NB4 (cell line): ENCODE results near the gene DLEC1.

ENCODE experiments used
- DNase-seq: peaks from one replicate; pipeline ENCODE4 v3.0.0; 2010; ENCODE audit warnings: low read depth
- H3K4me3 ChIP-seq: one replicate; pipeline ENCODE4 v1.5.1; 2011; ENCODE audit warnings: mild to moderate bottlenecking, low read depth, low read length, moderate library complexity
- MYC ChIP-seq: IDR thresholded peaks from 2 replicates; pipeline ENCODE4 v1.6.1; 2011; ENCODE audit warnings: low read depth, low read length
- POLR2A ChIP-seq: IDR thresholded peaks from 2 replicates; pipeline ENCODE4 v1.6.1; 2011; ENCODE audit warnings: mild to moderate bottlenecking; ENCODE audit not compliant: insufficient read length; ENCODE audit errors: extremely low read depth
- TF ChIP-seq, protein P1 (sequence below): IDR thresholded peaks from one replicate; pipeline ENCODE4 v1.5.1; 2012; ENCODE audit warnings: low read depth, low read length
- TF ChIP-seq, protein P2 (sequence below): IDR thresholded peaks from 2 replicates; pipeline ENCODE4 v1.6.1; 2011; ENCODE audit warnings: low read depth, low read length

Gene DLEC1

DNA sequence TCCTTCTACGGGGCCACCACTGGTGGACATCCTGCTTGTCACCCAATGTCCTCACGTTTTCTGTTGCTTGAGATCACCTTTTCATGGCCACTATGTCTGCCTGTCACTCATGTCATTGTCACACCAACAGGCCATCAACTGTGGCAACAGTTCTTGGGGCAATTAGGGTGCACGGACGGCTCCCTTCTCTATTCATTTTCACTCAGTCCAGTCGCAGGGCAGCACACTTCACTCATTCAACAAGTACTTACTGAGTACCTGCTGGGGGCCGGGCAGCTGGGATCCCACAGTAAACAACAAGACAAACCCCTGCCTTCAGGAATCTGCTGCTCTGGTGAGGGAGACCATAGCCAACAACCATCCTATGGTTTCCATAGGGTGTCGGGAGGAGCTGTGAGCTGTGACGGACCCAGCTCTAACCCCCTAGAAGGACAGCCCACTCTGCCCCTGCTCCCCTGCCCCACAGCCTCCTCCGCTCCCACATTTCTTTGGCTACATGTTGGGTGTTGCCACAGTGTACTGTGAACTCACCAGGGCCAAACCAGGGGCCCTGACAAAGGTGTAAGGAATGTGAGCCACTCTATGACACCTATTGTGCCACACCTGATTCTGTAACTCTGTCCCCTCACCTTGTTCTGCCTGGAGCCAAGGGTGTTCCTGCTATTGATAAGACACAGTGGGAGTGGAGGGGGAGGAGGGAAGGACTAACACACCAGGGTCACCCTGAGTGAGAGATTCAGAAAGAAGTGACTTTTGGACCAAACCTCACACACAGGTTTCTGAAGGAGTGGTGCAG, 46.5 kb upstream of the DLEC1 start:
- H3K4me3 ChIP-seq, result no peak overlapping the region
- TF ChIP-seq POLR2A, result no peak
- no peak for TF ChIP-seq MYC
- TF ChIP-seq, protein P1, sequence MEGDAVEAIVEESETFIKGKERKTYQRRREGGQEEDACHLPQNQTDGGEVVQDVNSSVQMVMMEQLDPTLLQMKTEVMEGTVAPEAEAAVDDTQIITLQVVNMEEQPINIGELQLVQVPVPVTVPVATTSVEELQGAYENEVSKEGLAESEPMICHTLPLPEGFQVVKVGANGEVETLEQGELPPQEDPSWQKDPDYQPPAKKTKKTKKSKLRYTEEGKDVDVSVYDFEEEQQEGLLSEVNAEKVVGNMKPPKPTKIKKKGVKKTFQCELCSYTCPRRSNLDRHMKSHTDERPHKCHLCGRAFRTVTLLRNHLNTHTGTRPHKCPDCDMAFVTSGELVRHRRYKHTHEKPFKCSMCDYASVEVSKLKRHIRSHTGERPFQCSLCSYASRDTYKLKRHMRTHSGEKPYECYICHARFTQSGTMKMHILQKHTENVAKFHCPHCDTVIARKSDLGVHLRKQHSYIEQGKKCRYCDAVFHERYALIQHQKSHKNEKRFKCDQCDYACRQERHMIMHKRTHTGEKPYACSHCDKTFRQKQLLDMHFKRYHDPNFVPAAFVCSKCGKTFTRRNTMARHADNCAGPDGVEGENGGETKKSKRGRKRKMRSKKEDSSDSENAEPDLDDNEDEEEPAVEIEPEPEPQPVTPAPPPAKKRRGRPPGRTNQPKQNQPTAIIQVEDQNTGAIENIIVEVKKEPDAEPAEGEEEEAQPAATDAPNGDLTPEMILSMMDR, result no peak
- TF ChIP-seq, protein P2, sequence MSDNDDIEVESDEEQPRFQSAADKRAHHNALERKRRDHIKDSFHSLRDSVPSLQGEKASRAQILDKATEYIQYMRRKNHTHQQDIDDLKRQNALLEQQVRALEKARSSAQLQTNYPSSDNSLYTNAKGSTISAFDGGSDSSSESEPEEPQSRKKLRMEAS, result no peak
- no peak for DNase-seq

DNA sequence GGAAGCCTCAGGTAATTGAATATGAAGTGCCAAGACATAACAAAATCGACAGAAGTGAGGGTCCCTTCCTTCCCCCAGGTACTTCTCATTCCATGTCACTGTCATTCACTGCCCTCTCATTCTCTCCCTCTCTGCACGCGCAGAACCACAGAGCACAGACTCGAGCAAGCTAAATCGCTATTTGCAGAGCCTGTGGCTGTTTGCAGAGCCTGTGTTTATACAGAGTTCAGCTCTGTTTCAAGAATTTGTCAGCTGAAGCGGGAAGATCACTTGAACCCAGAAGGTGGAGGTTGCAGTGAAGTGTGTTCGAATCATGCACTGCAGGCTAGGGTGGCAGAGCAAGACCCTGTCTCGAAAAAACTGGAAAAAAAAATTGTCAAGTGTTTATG, 45.9 kb upstream of the DLEC1 start:
- no peak for DNase-seq
- TF ChIP-seq, protein P1, result no peak
- TF ChIP-seq MYC (no peak), POLR2A (no peak)
- TF ChIP-seq, protein P2, result no peak
- no peak overlapping the region for H3K4me3 ChIP-seq

DNA sequence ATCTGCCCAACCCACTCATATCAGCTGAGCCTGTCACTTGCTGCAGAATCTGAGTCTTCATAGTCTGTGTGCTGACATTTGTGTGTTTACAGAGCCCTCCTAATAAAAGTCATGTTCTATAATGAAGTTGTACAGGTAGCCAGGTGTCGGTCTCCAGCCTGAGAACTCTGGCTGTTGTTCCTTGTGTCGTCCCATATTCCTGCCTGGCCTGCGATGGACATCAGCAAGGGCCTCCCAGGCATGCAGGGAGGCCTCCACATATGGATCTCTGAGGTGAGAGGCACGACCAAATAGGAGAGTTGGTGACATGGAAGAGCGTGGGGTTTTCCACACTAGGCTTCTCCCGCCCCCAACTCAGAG, 45.6 kb upstream of the DLEC1 start:
- peak overlapping the region; percentile 72 for H3K4me3 ChIP-seq
- DNase-seq, result no peak
- TF ChIP-seq, protein P1, result no peak
- TF ChIP-seq, protein P2, result no peak
- TF ChIP-seq MYC (no peak), POLR2A (no peak)

DNA sequence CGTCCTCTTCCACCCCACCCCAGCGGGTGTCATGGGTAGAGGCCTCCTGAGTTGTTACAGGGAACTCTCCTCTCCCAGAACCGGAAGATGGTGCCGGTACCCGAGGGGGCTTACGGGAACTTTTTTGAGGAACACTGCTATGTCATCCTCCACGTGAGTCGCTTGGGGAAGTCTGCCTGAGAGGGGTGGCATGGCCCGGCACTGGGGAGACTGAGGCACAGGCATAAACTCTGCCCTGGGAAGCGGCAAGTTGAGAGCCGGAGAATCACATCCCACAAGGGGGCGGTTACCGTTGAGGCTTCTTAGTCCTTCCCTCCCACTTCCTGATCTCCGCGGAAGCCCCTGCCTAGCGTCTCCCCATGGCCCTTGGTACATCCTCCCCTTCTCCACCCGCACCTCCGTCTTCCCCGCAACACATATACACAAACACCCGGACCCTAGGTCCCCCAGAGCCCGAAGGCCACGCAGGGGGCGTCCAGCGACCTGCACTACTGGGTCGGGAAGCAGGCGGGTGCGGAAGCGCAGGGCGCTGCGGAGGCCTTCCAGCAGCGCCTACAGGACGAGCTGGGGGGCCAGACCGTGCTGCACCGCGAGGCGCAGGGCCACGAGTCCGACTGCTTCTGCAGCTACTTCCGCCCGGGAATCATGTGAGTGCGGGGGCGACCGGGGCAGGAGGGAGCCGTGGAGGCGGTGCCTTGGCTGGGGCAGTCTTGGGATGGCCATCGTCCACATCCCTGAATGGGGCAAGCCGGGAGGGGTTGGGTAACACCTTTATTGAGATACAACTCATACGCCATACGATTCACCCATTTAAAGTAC, 45.0 kb upstream of the DLEC1 start:
- TF ChIP-seq POLR2A (peak; percentile 83), MYC (peak; percentile 97)
- TF ChIP-seq, protein P1, result no peak
- TF ChIP-seq, protein P2, result peak; percentile 92
- H3K4me3 ChIP-seq, result peak overlapping the region; percentile 72
- DNase-seq, result peak; percentile 91

- TF ChIP-seq, protein P2, result no peak
- TF ChIP-seq, protein P1, result no peak
- TF ChIP-seq POLR2A (no peak), MYC (no peak)
- H3K4me3 ChIP-seq, result peak overlapping the region; percentile 72
- no peak for DNase-seq
Measured at GRCh38 chr3:37994639-37994972, 44.4 kb upstream of the DLEC1 start.
